Gastrocnemius medialis (tissue), 4 donors: ENCODE measurements around the gene CHP2.

ENCODE experiments used
- CTCF ChIP-seq, 5 experiments: fragments of 450-650 bp in 3 of 5; fragments of 200-600 bp in 2 of 5; sonication (generic) in 2 of 5; IDR thresholded peaks in 4 of 5; conservative IDR thresholded peaks in 1 of 5; 1 replicate in 4 of 5; 2 replicates in 1 of 5; pipeline ENCODE4 v1.5.1; 2016 to 2019; ENCODE audit warnings: antibody characterized with exemption in 5 of 5, mild to moderate bottlenecking in 3 of 5, moderate library complexity in 3 of 5
- POLR2A ChIP-seq, 2 donors: fragments of 450-650 bp; IDR thresholded peaks; one replicate each; pipeline ENCODE4 v1.6.1; 2017; ENCODE audit warnings: antibody characterized with exemption in 2 of 2, mild to moderate bottlenecking in 2 of 2, moderate library complexity in 2 of 2

- TF ChIP-seq CTCF (IDR thresholded peaks at IDR 0.05 in 4 of 5, conservative IDR thresholded peaks at IDR 0.05 in 1 of 5) (no peak), POLR2A (IDR thresholded peaks at IDR 0.05) (no peak)
Measured at GRCh38 chr16:23710008-23710407, 44.8 kb upstream of the CHP2 start.
